GM08714 (cell line): Measurements from ENCODE around the gene ZNF230.

Experiments
- H3K4me3 ChIP-seq: fragments of 200-500 bp; sonication (Bioruptor generic); 2 replicates; pipeline ENCODE4 v1.5.1; 2014; ENCODE audit warnings: mild to moderate bottlenecking, low read length, inconsistent platforms
- ZNF274 ChIP-seq: IDR thresholded peaks from 2 replicates; pipeline ENCODE4 v1.6.1; 2012; ENCODE audit warnings: mild to moderate bottlenecking, low read depth, low read length

The ZNF230 gene

GRCh38 chr19:44019498-44019897 is 16.7 kb downstream of the ZNF230 start:
- no peak overlapping the region for H3K4me3 ChIP-seq
- TF ChIP-seq ZNF274 = no peak

- no peak overlapping the region for H3K4me3 ChIP-seq
- no peak for TF ChIP-seq ZNF274
These were observed 18.5 kb downstream of the ZNF230 start for GRCh38 chr19:44021221-44021620.

- no peak for TF ChIP-seq ZNF274
- peak overlapping the region; percentile 96 for H3K4me3 ChIP-seq
These were observed 22.1 kb downstream of the ZNF230 start for GRCh38 chr19:44024900-44025216.

GRCh38 chr19:44025217-44025936 is 22.6 kb downstream of the ZNF230 start, which contains the start of gene ZNF222:
TSS of gene ZNF222 (plus strand) at chr19:44025379. CDS start at chr19:44025437, 58 bp downstream.
- TF ChIP-seq ZNF274 = no peak
- H3K4me3 ChIP-seq = peak within 1 kb of the TSS; percentile 96

- no peak overlapping the region for H3K4me3 ChIP-seq
- TF ChIP-seq ZNF274 = no peak
These were observed 23.9 kb downstream of the ZNF230 start for GRCh38 chr19:44026622-44027021.

GRCh38 chr19:44032001-44032610 is 29.3 kb downstream of the ZNF230 start:
- TF ChIP-seq ZNF274 = no peak
- H3K4me3 ChIP-seq = no peak overlapping the region

- no peak overlapping the region for H3K4me3 ChIP-seq
- TF ChIP-seq ZNF274 = no peak
These were observed 39.4 kb downstream of the ZNF230 start for GRCh38 chr19:44042147-44042546.

GRCh38 chr19:44050740-44051649 is 48.2 kb downstream of the ZNF230 start:
- no peak for TF ChIP-seq ZNF274
- H3K4me3 ChIP-seq = peak overlapping the region; percentile 79

- H3K4me3 ChIP-seq = peak within 1 kb of the TSS; percentile 79
- TF ChIP-seq ZNF274 = no peak
These were observed 49.1 kb downstream of the ZNF230 start, which contains the start of gene ZNF223 for GRCh38 chr19:44051650-44052402. TSS of gene ZNF223 (plus strand) at chr19:44052036. CDS start at chr19:44055177, 3,141 bp downstream.

- no peak for TF ChIP-seq ZNF274
- no peak overlapping the region for H3K4me3 ChIP-seq
These were observed 53.1 kb downstream of the ZNF230 start for GRCh38 chr19:44055870-44056269.

- no peak overlapping the region for H3K4me3 ChIP-seq
- TF ChIP-seq ZNF274 = no peak
These were observed 56.5 kb downstream of the ZNF230 start for GRCh38 chr19:44059229-44059628.

GRCh38 chr19:44061038-44061437 is 58.3 kb downstream of the ZNF230 start:
- H3K4me3 ChIP-seq = no peak overlapping the region
- TF ChIP-seq ZNF274 = no peak
